ENCODE measurements around the gene SPOP.
"Not testable (repeated sequence)": the region's sequence is repeated elsewhere in the genome, so short reads cannot be mapped to it uniquely, and the experiment has no call there.

Gene SPOP

GRCh38 chr17:49656247-49656646, 21.6 kb downstream of the SPOP start:
- DNase-seq (ENCODE audit: low read depth, low spot score), result no peak

GRCh38 chr17:49647256-49647585, 30.7 kb downstream of the SPOP start:
- no peak for DNase-seq (ENCODE audit: low read depth, low spot score)

- DNase-seq (ENCODE audit: low read depth, low spot score), result peak; percentile 13
Measured at GRCh38 chr17:49646391-49647255, 31.3 kb downstream of the SPOP start.

GRCh38 chr17:49646056-49646390, 31.9 kb downstream of the SPOP start:
- DNase-seq (ENCODE audit: low read depth, low spot score), result not testable (repeated sequence)

- DNase-seq (ENCODE audit: low read depth, low spot score), result no peak
Measured at GRCh38 chr17:49645654-49646053, 32.2 kb downstream of the SPOP start.

DNA sequence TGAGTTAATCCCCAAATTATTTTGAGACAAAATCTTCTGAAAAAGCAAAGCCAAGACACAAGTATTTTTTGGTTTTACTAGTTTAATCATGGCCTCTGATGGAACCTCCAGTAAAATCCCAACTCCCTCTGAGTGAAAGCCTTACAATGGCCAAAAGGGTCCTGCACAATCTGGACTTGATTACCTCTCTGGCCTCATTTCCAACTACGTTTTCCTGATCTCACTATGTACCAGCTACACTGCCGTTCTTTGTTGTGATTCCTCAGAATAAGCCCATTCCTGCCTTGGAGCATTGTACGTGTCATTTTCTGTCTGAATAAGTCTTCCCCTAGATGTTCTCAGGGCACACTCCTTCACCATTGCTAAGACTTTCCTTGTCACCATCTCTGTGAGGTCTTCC, 37.3 kb downstream of the SPOP start:
- no peak for DNase-seq (ENCODE audit: low read depth, low spot score)

- no peak for DNase-seq (ENCODE audit: low read depth, low spot score)
Measured at GRCh38 chr17:49638818-49639217, 39.1 kb downstream of the SPOP start.

DNA sequence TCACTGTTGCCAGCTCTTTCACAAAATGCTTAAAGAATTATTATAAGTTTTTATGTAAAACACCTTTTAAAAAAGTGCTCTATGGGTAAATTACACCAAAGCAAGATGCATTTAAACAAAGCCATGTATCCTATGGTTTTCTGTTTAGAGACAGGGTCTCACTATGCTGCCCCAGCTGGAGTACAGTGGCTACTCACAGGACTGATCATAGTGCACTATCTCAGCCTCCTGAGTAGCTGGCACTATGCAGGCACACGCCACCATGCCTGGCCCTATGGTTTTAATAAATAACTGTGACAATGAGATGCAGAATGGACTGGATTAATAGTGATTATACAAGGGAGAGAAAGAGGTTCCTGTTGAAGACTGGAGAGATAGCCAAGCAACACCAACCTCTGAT, 40.2 kb downstream of the SPOP start:
- DNase-seq (ENCODE audit: low read depth, low spot score), result no peak

DNA sequence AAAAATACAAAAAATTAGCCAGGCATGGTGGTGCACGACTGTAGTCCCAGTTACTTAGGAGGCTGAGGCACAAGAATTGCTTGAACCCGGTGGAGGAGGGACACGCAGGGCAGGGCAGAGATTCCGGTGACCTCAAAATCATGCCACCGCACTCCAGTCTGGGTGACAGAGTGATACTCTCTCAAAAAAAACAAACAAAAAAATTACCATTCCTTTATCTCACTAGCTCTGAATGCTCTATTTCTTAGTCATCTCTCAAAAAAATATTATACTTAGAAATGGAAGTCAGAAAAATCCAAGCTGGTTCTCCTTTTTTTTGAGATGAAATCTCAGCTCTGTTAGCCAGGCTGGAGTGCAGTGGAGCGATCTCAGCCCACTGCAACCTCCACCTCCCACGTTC, 40.8 kb downstream of the SPOP start:
- DNase-seq (ENCODE audit: low read depth, low spot score), result no peak

GRCh38 chr17:49635121-49635520, 42.8 kb downstream of the SPOP start:
- DNase-seq (ENCODE audit: low read depth, low spot score), result no peak

- DNase-seq (ENCODE audit: low read depth, low spot score), result no peak
Measured at GRCh38 chr17:49634485-49634860, 43.4 kb downstream of the SPOP start.

- DNase-seq (ENCODE audit: low read depth, low spot score), result no peak
Measured at GRCh38 chr17:49633762-49634484, 44.0 kb downstream of the SPOP start.

- DNase-seq (ENCODE audit: low read depth, low spot score), result no peak
Measured at GRCh38 chr17:49633250-49633649, 44.6 kb downstream of the SPOP start.

- DNase-seq (ENCODE audit: low read depth, low spot score), result no peak
Measured at GRCh38 chr17:49632201-49632600, 45.7 kb downstream of the SPOP start.

GRCh38 chr17:49631496-49631895, 46.4 kb downstream of the SPOP start:
- DNase-seq (ENCODE audit: low read depth, low spot score), result no peak

DNA sequence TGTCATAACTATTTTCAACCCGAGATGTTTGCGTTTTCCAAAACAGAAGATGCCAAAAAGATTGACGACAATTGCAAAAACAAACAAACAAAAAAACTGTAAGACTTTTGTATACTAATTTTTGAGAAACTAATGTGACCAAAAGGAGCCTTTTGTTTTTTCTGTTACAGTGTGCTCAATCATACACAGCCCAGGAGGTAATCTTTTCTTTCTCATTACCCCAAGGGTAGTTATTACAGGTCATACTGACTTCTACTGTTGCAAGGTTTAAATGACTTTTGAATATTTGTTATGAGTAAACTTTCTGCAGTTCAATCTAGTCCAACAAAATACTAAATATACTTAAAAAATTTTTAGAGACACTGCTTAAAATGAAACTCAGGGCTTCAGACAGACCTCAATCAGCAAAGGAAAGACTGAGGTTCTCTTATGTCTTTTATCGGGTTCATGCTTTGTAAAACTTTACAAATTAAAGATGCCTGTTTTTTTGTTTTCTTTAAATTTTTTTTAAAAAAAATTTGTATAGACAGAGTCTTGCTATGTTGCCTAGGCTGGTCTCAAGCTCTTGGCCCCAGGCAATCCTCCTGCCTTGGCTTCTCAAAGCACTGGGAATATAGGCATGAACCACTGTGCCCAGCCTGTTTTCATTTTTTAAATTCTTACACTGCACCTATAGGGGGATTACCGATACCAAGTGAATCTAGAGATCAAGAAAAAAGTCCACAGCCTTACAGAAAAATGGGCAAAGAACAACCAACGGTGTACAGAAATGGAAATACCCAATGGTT, 47.6 kb downstream of the SPOP start:
- DNase-seq (ENCODE audit: low read depth, low spot score), result no peak

DNA sequence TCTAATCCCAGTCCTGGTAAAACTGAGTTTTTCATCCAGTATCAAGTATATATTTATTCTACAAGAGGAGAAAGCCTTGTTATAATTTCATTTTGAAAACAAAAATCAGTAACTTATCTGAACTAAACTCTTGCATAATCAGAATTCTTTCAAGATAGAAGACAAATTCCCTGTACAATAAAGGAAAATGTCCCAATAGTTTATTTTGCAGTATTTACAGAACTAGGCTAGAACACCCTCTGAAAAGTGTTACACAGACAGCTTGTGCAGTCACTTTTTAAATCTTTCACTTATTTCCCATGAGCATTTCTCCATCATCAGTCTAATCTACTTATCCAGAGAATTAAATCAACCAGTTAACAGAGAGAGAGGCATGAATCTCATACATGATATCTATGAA, 48.5 kb downstream of the SPOP start:
- DNase-seq (ENCODE audit: low read depth, low spot score), result no peak

GRCh38 chr17:49624896-49625295, 53.0 kb downstream of the SPOP start:
- no peak for DNase-seq (ENCODE audit: low read depth, low spot score)

DNA sequence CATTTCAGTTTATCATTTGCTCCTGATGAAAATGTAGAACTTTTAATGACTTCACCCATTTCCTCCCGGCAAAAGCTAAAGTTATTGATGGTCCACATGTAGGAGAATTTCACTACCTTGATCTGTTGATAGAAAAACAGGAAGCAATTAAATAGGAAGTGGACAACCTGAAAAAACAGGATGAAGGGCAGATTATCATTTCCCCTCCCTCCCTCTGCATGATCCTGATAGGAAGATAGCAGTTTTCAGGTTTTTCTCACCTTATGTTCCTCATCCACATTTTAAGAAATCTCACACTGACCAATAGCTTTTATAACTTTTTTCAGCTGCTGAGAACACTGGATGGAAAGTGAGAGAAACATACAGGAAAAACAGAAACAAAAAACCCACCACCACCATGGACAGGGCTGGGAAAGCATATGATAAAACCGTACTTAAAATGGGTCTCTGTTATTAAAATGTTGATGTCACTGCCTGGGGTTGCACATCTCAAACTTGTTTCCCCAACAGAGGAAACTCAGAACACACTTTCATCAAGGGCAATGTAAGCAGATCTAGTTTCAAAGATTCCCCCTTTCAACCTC, 55.9 kb downstream of the SPOP start:
- DNase-seq (ENCODE audit: low read depth, low spot score), result no peak

DNA sequence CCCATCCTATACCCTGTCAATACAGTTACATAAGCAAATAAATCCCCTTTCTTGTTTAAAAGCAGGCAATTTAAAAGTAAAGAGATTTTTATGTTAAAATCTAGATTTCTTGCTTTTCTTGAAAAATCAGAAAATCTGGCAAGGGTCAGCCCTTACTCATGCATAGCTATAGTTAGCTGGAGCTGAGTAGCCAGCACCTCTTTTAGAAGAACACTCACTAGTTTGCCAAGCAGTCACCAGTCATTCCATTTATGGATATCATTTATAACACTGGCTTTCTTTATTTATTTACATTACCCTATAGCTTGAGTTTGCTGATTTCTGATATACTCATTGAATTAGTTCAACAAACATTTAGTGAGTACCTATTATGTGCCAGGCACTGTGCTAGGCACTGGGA, 56.5 kb downstream of the SPOP start:
- DNase-seq (ENCODE audit: low read depth, low spot score), result no peak

DNA sequence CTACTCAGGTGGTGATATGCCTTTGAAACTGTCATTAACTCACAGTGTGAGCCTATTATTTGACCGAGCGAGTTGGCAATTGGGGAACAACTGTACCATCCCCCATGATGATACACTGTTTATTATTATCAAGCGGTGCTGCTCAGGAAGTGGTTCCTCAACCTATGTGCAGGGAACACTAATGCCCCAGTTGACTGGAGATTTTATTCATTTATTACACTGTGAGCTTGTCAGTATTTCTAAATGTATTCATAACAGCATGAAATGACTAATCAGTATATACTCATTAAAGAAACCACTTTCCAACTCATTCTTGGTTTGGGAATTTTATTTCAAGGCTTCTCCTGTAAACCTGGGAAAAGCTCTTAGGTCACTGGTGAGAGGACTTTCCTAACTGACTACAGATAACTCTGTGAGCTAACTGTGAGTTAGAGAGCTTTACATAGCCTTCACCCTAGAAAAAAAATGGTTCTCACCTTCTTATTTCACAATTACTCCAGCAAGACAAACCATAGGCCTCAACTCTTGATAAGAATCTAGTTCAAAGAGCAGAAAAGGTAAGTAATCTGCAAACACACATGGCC, 59.8 kb downstream of the SPOP start:
- no peak for DNase-seq (ENCODE audit: low read depth, low spot score)

GRCh38 chr17:49616601-49617131, 61.2 kb downstream of the SPOP start:
- no peak for DNase-seq (ENCODE audit: low read depth, low spot score)

Data from ELF-1 (cell line).